Measurements from ENCODE around the gene GRB10.

Gene GRB10

DNA sequence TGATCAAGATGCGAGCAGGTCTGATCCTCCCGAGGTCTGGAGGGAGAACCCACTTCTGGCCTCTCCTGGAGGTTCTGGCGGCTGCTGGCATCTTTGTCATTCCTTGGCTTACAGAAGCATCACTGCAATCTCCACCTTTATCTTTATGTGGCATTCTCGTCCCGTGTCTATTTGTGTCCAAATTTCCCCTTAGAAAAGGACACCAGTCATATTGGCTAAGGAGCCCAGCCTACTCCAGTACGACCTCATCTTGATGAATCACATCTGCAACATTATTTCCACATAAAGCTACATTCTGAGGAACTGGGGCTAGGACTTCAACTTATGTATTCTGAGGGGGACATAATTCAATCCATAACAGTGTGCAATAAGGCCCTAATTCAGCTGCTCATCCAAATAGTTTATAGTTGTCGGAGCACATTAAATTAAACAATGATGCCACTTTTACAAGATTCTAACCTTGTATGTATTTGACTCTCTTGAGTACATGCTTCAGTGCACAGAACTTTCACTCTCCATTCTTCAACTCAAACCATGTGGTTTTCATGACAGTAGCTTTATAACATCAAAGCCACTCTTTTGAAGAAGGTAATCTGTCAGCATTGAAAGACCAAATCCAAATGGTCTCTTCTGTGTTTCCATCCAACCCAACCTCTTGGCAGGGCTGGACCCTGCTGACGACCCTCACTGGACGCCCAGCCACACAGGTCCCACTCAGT is 131.3 kb downstream of the GRB10 start:
- DNase-seq, result no peak

GRCh38 chr7:50650057-50650664 is 132.5 kb downstream of the GRB10 start:
- no peak for DNase-seq

DNA sequence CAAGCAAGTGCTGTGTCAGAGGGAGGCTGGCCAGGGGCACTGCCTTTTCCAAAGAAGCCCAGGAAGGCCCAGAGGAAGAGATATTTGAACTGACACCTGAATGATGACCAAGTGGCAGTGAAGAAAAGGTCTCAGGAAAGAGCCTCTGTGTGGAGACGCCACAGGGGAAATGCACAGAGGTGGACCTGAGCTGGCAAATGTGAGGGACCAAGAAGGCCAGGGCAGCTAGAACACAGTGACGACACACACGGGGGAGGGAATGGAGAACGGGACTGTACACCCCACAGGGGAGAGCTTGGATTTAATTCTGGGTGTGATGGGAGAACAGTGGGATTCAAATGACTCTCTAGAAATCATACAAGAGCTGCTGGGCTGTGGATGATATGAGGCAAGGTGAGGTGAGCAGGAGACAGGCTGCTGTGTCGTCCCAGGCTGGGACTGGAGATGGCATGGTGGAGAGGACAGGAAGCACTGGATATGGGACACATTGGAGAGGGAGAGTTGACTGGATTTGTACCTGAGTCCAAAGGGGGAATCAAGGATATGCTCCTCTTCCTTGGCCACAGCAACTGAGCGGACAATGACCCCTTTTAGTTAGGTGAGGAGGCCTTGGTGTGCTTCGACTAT is 133.3 kb downstream of the GRB10 start:
- DNase-seq, result no peak

DNA sequence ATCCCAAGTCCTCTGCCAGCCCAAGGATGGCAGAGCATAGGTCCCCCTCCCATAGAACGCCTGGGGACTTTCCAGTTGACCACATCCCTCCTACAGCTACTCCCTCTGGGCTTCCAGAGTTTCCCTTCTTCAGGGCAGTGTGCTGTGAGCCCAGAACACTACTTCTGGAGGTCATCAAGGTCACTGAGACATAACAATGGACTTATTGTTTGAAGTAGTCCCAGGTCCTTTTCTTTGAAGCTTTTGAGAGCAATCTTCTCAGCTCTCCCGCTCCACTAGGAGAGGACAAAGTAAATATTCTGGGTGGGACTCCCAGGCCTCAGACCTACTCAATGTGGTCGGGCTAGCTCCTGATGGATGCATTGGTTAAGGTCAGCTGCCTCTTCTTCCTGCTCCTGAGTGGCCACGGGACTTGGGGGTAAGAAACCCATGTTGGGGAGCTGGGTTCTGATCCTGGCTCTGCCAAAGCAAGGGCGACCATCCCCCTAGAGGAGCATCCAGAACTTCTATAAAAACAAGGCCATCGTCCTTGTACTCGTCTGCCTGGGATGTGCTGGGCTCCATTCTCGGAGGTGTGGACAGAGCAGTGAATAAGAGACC is 134.0 kb downstream of the GRB10 start:
- DNase-seq, result no peak

DNA sequence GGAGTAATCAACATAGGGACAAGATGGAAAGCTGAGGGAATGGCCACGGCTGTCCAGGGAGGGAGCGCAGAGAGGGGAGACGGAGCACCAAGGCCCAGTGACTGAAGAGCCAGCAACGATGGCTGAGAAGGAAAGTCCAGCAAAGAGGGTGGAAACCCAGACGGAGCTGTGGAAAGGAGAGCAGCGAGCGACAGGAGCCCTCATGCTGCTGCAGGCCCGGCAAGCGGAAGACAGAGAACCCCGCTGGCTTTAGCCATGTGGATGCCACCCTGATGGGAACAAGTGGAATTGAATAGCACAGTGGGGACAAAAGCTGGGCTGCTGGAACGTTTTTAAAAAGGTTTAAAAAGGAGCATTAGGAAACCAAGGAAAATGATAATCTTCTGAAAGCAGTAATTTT is 134.6 kb downstream of the GRB10 start:
- no peak for DNase-seq

- DNase-seq, result no peak
Measured at GRCh38 chr7:50647286-50647980, 135.3 kb downstream of the GRB10 start.

- no peak for DNase-seq
Measured at GRCh38 chr7:50646069-50646468, 136.6 kb downstream of the GRB10 start.

- DNase-seq, result no peak
Measured at GRCh38 chr7:50645186-50645585, 137.5 kb downstream of the GRB10 start.

- no peak for DNase-seq
Measured at GRCh38 chr7:50644586-50644985, 138.1 kb downstream of the GRB10 start.

GRCh38 chr7:50644114-50644513 is 138.6 kb downstream of the GRB10 start:
- DNase-seq, result no peak

GRCh38 chr7:50641442-50642405 is 141.0 kb downstream of the GRB10 start:
- no peak for DNase-seq

DNA sequence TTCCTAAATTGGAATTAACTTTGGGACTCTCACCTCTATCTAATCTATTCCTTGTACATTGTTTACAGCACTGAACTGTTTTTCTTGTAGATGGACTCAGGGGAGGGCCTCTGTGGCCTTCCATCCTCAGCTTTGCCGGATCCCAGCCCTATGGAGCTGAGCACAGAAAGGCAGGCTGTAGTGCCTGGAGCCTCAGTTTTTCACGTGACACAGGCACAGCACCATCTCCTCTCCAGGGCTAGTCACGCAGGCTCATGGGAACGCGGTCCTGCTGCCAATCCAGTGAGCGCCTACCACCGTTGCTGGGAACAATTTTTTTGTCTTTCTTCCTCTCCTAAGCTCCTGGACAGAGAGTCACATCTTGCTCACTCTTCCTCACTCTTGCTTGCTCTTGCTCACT is 141.9 kb downstream of the GRB10 start:
- DNase-seq, result no peak

GRCh38 chr7:50640256-50640655 is 142.4 kb downstream of the GRB10 start:
- DNase-seq, result no peak

- no peak for DNase-seq
Measured at GRCh38 chr7:50637725-50638643, 144.7 kb downstream of the GRB10 start.

DNA sequence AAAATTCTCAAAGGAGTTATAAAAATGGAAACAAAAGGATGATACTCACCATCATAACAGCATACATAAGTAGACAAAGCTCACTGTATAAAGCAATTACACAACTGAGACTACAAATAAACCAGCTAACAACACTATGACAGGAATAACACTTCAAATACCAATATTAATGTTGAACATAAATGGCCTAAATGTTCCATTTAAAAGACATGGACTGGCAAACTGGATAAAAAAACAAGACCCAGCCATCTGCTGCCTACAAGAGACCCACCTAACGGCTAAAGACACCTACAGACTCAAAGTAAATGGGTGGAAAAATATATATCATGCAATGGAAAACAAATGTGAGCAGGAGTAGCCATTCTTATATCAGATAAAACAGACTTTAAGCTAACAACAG is 148.3 kb downstream of the GRB10 start:
- DNase-seq, result no peak

DNA sequence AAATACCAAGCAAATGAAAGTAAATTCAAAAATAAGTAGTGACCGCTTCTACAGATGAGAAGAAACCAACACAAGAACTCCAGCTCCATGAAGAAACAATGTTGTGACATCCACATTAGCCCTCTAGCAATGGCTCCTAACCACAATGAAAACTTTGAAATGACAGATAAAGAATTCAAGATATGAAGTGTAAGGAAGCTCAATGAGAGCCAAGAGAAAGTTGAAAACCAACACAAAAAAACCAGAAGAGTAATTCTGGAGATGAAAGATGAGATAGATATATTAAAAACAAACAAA is 149.3 kb downstream of the GRB10 start:
- peak; percentile 63 for DNase-seq

GRCh38 chr7:50632561-50633413 is 149.9 kb downstream of the GRB10 start:
- DNase-seq, result peak; percentile 70

- no peak for DNase-seq
Measured at GRCh38 chr7:50631639-50632038, 151.1 kb downstream of the GRB10 start.

GRCh38 chr7:50631100-50631499 is 151.6 kb downstream of the GRB10 start:
- DNase-seq, result no peak

DNA sequence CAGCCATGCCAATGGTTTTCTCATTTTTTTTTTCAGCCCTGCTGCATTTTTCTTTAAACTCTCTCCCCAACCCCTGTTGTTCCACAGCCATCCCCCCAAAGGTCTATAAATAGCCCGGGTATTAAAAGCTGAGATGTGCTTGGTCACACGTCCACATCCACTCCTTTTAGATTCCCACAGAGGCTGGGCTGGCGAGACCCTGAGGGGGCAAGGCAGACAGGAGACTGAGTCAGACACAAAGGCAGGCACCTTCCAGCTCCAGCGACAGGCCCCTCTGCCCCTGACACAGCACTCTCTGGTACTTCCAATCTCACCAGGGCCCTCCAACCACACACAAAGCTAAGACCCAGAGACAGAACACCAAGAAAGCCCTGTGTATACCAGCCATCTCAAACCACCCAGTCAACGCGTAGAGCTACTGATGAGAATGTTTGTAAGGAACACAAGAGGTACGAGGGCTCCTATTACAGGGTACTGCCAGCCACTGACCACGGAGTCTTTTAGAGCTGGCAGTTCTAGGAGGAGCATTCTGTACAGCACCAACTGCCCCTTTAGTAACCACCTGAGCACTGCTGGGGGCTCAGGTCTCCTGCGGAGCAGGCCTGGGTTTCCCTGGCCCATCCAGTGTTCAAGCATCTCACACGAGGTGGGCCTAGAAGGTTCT is 153.3 kb downstream of the GRB10 start:
- DNase-seq, result no peak

Measured in OCI-M1 (cell line).